HG03378 (cell line): ENCODE measurements around the gene CGREF1.

ENCODE experiments used
- ATAC-seq: cut with Tn5 transposase; IDR thresholded peaks from one replicate; pipeline ENCODE4 v1.9.1; 2021; ENCODE audit warnings: mild to moderate bottlenecking, moderate library complexity; ENCODE audit not compliant: unreplicated experiment

CGREF1 gene

DNA sequence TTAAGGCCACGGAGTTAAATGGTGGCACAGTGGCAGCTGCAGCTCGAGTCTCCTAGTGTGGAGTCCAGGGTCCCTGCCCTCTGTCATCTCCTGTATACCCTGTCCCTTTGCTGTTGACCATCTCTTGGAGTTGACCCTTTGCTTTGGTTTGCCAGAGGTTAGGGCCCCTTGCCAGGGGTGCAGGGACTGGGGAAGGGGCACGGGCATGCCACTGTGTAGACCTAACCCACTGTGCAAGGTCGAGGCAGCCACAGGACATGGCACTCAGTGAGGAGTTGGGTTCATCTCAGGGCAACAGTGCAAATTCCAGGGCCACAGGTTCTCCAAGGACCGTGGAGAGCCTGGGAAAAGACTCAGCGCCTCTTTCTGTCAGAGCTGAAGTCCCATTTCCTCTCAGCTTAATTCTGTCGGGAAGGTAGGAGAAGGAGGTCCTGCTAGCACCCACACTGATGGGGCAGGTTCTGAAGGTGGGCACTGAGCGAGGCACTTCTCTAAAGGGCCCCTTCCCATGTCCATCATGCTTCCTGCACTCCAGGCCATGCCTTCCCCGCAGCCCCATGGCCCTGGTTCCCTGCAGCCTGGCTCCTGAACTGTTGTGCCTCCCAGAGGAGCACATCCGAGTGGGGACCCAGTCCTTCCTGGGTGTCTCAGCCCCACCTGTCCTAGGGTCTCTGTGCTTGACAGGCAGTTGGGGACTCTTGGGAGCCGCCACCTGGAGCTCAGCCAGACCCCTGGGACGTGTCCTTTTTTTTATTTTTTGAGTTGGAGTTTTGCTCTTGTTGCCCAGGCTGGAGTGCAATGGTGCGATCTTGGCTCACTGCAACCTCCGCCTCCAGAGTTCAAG, 29.6 kb downstream of the CGREF1 start:
- no peak for ATAC-seq

DNA sequence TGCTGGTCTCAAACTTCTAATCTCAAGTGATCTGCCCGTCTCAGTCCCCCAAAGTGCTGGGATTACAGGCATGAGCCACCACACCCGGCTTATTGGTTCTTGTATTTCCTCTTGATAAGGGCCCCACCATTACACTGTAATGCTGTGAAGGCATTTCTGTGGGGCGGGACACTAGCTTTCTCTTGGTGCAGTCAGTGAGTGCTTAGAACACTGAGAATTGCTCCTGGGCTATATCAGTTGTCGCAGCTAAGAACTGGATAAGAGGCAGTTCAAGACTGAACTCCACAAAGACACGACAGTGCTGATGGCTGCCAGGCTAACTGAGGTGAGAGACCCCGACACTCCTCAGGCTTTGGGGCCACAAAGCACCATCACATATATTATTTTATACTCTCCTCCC, 30.3 kb downstream of the CGREF1 start:
- ATAC-seq = no peak

DNA sequence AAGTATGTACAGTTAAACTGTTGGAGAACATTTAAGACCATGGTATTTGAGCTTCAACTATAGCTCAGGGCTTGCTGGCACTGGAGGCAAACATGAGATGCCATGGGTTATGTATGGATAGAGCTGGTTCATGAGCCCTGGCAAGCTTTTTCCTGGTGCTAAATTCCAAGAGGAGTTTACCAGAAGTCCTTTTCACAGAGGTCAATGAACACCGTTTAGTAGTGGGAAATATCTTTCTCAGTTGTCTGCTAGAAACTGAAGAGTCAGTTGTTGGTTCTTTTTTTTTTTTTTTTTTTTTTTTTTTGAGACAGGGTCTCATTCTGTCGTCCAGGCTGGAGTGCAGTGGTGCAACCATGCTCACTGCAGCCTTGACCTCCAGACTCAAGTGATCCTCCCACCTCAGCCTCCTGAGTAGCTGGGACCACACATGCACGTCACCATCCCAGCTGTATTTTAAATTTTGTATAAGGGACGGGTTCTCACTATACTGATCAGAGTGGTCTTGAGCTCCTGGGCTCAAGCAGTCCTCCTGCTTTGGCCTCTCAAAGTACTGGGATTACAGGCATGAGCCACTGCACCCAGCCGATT, 31.0 kb downstream of the CGREF1 start:
- no peak for ATAC-seq

DNA sequence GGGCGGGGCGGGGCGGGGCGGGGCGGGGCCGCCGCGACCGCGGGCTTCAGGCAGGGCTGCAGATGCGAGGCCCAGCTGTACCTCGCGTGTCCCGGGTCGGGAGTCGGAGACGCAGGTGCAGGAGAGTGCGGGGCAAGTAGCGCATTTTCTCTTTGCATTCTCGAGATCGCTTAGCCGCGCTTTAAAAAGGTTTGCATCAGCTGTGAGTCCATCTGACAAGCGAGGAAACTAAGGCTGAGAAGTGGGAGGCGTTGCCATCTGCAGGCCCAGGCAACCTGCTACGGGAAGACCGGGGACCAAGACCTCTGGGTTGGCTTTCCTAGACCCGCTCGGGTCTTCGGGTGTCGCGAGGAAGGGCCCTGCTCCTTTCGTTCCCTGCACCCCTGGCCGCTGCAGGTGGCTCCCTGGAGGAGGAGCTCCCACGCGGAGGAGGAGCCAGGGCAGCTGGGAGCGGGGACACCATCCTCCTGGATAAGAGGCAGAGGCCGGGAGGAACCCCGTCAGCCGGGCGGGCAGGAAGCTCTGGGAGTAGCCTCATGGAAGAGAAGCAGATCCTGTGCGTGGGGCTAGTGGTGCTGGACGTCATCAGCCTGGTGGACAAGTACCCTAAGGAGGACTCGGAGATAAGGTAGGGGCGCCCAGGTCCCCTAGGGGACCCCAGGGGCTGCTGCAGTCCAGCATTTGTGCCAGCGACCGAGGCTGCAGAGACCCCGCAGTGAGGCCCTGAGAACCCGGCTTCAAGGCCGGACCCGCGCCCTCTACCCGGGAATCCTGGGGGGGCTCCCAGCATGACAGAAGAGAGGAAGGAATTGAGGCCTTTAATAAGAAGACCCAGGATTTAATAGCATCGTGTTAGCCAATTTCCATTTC, 32.0 kb downstream of the CGREF1 start, which contains the start of gene KHK:
KHK (plus strand) TSS at position 49 of the 870 bp plus-strand sequence; CDS start at position 537, 488 bp downstream.
- peak; percentile 17 for ATAC-seq

DNA sequence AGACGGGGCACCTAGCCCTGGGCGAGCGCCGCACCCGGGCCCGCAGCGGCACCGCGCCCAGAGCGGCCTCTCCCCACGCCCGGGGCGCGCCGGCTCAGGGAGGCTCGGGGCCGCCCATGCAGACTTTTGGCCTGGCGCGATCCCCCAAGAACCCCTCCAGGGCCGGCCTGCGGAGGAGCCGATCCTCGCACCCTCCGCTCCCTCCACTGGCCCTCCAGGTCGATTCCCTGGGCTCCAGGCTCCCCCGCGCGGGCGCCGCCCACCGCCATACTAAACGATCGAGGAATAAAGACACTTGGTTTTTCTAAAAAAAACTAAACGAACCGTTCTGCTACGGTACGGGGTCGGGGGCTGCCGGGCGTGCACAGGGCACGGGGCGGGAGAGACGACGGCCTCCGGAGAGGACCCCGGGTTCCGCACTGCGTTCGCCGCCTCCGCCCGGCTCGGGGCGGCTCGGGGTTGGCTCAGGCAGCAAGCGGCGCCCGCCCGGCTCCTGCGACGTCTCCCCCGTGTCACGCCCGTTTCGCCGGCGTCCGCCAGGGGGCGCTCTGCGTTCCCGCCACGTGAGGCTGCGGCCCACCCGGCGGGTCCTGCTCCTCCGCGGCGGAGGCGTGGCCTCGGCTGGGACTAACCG, 32.7 kb downstream of the CGREF1 start:
- ATAC-seq = peak; percentile 58

DNA sequence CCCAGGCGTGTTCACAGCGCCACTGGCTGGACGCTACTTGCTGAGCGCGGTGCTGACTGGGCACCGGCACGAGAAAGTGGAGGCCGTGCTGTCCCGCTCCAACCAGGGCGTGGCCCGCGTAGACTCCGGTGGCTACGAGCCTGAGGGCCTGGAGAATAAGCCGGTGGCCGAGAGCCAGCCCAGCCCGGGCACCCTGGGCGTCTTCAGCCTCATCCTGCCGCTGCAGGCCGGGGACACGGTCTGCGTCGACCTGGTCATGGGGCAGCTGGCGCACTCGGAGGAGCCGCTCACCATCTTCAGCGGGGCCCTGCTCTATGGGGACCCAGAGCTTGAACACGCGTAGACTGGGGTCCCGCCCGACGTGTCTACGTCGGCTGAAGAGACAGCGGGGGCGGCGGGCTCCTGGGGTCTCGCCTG, 33.2 kb downstream of the CGREF1 start:
- peak; percentile 4 for ATAC-seq

DNA sequence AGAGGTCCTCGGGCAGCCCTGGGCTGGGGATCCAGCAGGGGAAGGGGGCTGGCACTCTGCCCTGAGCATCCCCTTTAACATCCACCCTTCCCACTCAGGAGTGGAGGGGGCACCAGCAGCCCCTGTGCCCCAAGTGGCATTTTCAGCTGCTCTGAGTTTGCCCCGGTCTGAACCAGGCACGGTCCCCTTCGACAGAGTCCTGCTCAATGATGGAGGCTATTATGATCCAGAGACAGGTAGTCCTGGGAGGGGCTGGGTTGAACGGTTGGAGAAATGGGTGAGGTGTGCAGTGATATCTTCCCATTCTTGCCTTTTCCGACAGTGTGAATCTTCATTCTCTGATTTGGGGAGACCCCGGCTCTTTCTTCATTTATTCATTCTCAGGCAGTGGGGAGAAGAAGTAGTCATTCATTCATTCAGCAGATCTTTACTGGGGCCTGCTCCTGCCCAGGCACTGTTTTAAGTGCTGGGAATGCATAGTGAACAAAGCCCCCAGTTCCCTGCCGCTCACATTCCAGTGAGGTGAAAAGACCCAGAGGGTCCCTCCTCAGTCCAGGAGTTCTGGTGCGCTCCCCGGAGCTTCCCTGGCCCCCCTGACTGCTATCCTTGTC, 33.8 kb downstream of the CGREF1 start:
- ATAC-seq = no peak

DNA sequence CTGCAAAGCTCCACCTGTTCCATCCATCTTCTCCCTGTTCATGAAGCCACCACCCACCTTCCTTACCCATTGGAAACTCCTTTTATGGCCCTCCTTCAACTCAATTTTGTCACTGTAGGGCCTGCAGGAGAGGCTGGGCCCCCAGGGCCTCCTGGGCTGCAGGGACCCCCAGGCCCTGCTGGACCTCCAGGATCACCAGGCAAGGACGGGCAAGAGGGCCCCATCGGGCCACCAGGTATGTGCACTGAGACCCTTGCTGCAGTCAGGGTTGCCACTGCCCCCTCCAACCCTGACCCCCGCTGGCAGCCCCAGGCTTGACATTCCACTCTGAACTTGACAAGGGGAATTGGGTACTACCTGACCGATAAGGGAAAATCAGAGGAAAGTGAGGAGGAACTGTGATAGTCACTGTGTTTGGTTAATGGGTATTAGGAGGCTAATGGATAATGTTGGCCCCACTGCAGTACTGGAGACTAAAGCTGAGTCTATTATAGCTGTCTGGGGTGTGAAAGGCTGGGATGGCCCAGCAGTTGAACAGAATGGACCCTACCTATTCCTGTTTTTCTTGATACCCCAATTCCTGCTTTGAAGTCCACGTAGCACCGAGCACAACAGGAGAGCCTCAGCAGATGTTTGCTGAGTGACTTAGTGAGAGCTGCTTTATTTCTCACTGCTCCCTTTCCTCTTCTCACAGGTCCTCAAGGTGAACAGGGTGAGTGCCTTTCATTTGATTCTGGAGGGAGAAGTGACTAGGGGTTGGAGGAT, 34.4 kb downstream of the CGREF1 start:
- ATAC-seq = no peak

DNA sequence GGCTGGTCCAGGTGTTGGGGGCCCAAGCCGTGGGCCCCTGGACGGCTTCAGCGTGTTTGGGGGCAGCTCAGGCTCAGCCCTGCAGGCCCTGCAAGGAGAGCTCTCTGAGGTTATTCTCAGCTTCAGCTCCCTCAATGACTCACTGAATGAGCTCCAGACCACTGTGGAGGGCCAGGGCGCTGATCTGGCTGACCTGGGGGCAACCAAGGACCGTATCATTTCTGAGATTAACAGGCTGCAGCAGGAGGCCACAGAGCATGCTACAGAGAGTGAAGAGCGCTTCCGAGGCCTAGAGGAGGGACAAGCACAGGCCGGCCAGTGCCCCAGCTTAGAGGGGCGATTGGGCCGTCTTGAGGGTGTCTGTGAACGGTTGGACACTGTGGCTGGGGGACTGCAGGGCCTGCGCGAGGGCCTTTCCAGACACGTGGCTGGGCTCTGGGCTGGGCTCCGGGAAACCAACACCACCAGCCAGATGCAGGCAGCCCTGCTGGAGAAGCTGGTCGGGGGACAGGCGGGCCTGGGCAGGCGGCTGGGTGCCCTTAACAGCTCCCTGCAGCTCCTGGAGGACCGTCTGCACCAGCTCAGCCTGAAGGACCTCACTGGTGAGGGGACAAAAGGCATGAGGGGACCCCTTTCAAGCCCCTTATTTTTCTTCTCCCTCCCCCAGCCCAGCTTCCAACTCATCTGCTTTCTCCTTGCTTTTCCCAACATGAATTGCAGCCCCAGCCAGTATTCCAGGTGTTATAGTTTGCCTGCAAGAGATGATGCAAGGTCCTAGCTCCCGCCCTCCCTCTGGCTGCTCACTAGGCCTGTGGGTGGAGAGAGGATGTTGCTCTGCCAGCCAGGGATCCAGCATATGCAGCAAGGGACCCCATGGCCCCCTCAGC, 35.3 kb downstream of the CGREF1 start:
- ATAC-seq = no peak

DNA sequence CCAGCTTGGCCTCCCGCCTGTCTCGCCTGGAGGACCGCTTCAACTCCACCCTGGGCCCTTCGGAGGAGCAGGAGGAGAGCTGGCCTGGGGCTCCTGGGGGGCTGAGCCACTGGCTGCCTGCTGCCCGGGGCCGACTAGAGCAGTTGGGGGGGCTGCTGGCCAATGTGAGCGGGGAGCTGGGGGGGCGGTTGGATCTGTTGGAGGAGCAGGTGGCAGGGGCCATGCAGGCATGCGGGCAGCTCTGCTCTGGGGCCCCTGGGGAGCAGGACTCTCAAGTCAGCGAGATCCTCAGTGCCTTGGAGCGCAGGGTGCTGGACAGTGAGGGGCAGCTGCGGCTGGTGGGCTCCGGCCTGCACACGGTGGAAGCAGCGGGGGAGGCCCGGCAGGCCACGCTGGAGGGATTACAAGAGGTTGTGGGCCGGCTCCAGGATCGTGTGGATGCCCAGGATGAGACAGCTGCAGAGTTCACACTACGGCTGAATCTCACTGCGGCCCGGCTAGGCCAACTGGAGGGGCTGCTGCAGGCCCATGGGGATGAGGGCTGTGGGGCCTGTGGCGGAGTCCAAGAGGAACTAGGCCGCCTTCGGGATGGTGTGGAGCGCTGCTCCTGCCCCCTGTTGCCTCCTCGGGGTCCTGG, 36.0 kb downstream of the CGREF1 start:
- ATAC-seq = no peak

DNA sequence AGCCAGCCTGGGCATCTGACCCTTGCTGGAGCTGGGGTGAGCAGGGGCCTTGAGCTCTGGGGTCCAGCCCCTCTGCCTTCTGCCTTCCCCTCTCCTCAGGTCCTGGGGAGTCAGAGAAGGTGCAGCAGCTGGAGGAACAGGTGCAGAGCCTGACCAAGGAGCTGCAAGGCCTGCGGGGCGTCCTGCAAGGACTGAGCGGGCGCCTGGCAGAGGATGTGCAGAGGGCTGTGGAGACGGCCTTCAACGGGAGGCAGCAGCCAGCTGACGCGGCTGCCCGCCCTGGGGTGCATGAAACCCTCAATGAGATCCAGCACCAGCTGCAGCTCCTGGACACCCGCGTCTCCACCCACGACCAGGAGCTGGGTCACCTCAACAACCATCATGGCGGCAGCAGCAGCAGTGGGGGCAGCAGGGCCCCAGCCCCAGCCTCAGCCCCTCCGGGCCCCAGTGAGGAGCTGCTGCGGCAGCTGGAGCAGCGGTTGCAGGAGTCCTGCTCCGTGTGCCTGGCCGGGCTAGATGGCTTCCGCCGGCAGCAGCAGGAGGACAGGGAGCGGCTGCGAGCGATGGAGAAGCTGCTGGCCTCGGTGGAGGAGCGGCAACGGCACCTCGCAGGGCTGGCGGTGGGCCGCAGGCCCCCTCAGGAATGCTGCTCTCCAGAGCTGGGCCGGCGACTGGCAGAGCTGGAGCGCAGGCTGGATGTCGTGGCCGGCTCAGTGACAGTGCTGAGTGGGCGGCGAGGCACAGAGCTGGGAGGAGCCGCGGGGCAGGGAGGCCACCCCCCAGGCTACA, 36.8 kb downstream of the CGREF1 start:
- ATAC-seq = no peak

DNA sequence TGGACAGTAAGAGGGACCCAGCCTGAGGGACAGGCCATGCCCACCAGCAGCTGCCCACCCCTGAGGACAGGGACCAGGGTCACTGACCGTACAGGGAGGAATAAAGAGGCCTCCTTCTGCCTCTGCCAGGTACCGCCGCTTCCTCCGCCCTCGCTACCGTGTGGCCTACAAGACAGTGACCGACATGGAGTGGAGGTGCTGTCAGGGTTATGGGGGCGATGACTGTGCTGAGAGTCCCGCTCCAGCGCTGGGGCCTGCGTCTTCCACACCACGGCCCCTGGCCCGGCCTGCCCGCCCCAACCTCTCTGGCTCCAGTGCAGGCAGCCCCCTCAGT, 38.4 kb downstream of the CGREF1 start:
- ATAC-seq = no peak

DNA sequence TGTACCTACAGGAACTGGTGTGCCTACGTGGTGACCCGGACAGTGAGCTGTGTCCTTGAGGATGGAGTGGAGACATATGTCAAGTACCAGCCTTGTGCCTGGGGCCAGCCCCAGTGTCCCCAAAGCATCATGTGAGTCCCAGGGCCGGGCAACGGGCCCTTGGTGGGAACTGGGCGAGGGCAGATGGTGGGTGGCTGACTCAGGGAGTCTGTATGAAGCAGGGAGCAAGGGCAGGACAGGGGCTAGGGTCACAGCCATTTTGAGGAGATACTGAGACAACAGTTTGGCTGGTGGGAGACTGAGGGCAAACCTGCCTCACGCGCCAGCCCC, 38.8 kb downstream of the CGREF1 start:
- no peak for ATAC-seq

DNA sequence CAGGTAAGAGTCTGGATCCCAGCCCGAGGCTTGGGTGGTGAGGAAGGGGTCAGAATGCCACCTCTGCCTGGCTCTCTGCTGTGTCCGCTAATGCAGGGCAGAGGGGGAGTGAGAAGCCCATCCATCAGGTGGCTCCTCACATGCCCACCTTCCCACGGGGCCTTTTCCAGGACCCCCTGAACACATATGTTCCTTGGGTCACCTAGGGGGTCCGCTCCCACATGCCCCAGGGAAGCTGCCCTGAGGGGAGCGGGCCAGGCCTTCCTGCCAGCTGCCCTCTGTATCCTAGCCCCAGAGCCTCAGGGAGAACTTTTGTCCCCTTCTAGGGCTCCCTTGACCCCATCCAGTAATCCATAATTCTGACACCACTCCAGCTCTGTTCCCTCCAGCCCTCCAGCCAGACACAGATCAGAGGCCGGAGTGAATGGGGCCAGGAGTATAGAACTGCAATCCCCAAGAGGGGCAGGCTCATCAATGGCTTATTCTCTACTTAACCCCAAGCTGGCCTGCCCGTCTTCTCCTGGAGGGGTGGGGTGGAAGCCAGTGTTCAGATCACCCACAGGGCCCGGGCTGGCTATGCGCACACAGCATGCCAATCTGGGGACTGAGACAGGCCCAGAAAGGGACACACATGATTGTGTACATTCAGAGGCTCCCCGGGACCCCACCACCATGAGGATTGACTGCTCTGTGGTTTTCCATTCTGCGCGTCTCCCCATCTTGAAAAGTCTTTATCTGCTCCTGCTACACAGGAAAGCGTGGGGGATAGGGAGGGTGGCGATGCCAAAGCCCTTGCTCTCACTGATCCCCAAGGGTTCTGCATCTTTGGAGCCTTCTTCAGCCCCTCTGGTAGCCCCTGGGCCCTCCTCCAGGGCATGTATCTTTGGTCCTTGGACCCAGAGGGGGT, 39.4 kb downstream of the CGREF1 start:
- ATAC-seq = no peak

DNA sequence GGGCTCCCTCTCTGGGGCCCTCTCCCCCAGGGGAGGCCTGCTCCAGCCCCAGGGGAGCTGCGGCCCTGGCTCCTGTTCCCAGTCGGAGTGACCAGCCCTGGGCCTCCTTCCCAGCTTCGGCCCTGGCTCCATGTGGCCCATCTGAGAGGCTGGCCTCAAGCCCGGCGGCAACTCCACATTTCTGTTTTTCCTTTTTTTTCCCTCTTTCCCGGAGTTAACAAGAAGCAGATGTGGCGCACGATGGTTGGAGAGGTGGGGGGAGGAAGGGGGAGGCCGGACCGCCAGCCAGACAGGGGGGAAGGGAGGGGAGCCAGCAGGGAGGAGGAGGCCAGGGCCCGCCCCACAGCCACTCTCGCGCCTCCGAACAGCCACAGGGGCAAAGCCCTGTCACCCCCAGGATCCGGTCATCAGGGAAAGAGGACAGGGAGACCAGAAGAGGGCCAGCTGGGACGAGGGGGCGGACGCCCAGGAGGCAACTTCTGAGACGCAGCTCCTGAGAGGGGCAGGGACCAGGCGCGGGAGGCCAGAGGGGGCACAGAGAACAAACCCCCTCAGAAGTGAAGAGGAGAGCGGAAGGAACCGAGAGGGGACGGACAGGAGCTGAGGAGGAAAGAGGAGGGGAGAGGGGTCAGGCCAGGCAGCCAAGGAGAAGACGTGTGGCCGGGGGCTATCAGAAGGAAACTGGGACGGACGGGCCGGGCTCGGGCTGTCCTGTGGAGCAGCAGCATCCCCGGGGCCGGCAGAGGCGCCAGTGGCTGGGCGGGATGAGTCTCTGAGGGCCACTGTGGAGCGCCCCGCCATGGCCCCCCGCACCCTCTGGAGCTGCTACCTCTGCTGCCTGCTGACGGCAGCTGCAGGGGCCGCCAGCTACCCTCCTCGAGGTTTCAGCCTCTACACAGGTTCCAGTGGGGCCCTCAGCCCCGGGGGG, 40.4 kb downstream of the CGREF1 start, which contains the start of gene EMILIN1:
EMILIN1 (plus strand) TSS at position 349 of the 928 bp plus-strand sequence; CDS start at position 800, 451 bp downstream.
- ATAC-seq = no peak

DNA sequence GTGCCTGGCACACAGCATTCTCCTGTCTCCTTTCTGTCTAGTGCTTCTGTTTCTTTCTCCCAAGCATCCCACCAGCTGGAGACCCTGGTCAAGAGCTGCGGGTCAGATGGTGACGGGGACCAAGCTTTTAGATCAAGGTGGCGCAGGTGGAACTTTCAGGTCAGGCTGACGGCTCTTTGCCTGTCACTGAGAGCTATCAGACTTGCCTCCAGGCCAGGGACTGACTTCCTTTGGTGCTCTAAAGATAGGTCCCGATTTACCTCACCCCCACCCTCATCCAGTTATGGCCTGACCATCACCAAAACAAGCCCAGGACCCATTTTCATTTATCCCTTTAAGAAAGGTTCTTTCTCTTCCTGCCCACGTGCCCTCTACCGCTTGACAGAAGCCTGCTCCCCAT, 41.7 kb downstream of the CGREF1 start:
- ATAC-seq = no peak
